Caco-2 (cell line): ENCODE measurements around the gene TAAR6. TPM values are rescaled to one million over a fixed set of nuclear protein-coding genes. Genes with fewer than 3 reads are reported as not detected.

Experiments used
- Bru-seq: library from RNA; stranded (reverse); fragments of 400-500 nt; gene quantifications from one replicate; lab custom pipeline; 2021; lab: Mats Ljungman, UMichigan
- BruChase-seq, 2 experiments: library from RNA; stranded (reverse); fragments of 400-500 nt; gene quantifications; one replicate each; lab custom pipeline; 2021; lab: Mats Ljungman, UMichigan
- BruUV-seq: library from RNA; stranded (reverse); fragments of 400-500 nt; replicated peaks from 2 replicates; lab custom pipeline; 2021; lab: Mats Ljungman, UMichigan
- CTCF ChIA-PET: fragments of 300-600 bp; sonication (Branson Sonifier 250); formaldehyde crosslinking; loops from one replicate; lab custom pipeline; 2022; ENCODE audit warnings: antibody characterized with exemption; lab: Charles Lee
- POLR2A ChIA-PET: fragments of 300-600 bp; sonication (Branson Sonifier 250); formaldehyde crosslinking; loops from one replicate; lab custom pipeline; 2022; ENCODE audit warnings: antibody characterized with exemption; lab: Charles Lee
- DNase-seq, 2 experiments: peaks; one replicate each; pipeline versions ENCODE4 v3.0.0 to v3.0.0-alpha.2; 2020 to 2022
- H3K27me3 ChIP-seq: replicated peaks from 2 replicates; pipeline ENCODE4 v1.6.0; 2011; ENCODE audit warnings: low read length; ENCODE audit not compliant: control insufficient read depth, insufficient read depth
- H3K36me3 ChIP-seq: 2 replicates; pipeline ENCODE4 v1.5.1; 2011; ENCODE audit warnings: low read length; ENCODE audit not compliant: control insufficient read depth, insufficient read depth
- H3K4me1 ChIP-seq: fragments of 250-450 bp; sonication (Bioruptor Pico); 2 replicates; pipeline ENCODE4 v1.5.1; 2020; ENCODE audit warnings: mild to moderate bottlenecking
- H3K4me3 ChIP-seq: 2 replicates; pipeline ENCODE4 v1.5.1; 2011; ENCODE audit warnings: low read depth, mild to moderate bottlenecking, control low read depth, low read length
- H3K9me3 ChIP-seq: fragments of 250-450 bp; sonication (Bioruptor Pico); 2 replicates; pipeline ENCODE4 v1.5.1; 2020; ENCODE audit warnings: mild to moderate bottlenecking, moderate library complexity
- H3K27ac Mint-ChIP-seq: one replicate; pipeline ENCODE4 v1.8.0; 2022; ENCODE audit warnings: mixed read lengths; ENCODE audit not compliant: unreplicated experiment
- H3K27me3 Mint-ChIP-seq: one replicate; pipeline ENCODE4 v1.8.0; 2022; ENCODE audit warnings: mixed read lengths; ENCODE audit not compliant: insufficient read depth, unreplicated experiment
- H3K36me3 Mint-ChIP-seq: one replicate; pipeline ENCODE4 v1.8.0; 2022; ENCODE audit warnings: mild to moderate bottlenecking, mixed read lengths; ENCODE audit not compliant: insufficient read depth, unreplicated experiment
- H3K4me1 Mint-ChIP-seq: one replicate; pipeline ENCODE4 v1.8.0; 2022; ENCODE audit warnings: low read depth, mixed read lengths; ENCODE audit not compliant: unreplicated experiment
- H3K4me3 Mint-ChIP-seq: one replicate; pipeline ENCODE4 v1.8.0; 2022; ENCODE audit warnings: mild to moderate bottlenecking, moderate library complexity, mixed read lengths; ENCODE audit not compliant: unreplicated experiment
- H3K9me3 Mint-ChIP-seq: one replicate; pipeline ENCODE4 v1.8.0; 2022; ENCODE audit warnings: mixed read lengths; ENCODE audit not compliant: unreplicated experiment
- intact Hi-C: fragments of 100-400 bp; cut with micrococcal nuclease; formaldehyde crosslinking; loops from one replicate; pipeline ENCODE4 v1.10.0; 2022; ENCODE audit not compliant: unreplicated experiment
- long read RNA-seq: library from polyadenylated mRNA; stranded (forward); transcript quantifications from one replicate; pipeline ENCODE4 v2.0.0, GENCODE V29; 2022
- total RNA-seq: library from RNA; stranded (reverse); gene quantifications from 2 replicates; pipeline ENCODE4 v1.2.3, GENCODE V29; 2022
- TF ChIP-seq, protein P1 (sequence below), 2 experiments: fragments of 200-600 bp in 1 of 2; IDR thresholded peaks; 1 replicate in 1 of 2; 2 replicates in 1 of 2; pipeline versions ENCODE4 v1.5.1 to v1.8.0; 2011 to 2022; ENCODE audit warnings: antibody characterized with exemption in 1 of 2, control low read depth in 1 of 2, inconsistent platforms in 1 of 2, low read depth in 1 of 2, low read length in 1 of 2, mild to moderate bottlenecking in 1 of 2, moderate library complexity in 1 of 2; ENCODE audit not compliant: insufficient read depth in 1 of 2, severe bottlenecking in 1 of 2, unreplicated experiment in 1 of 2

Gene TAAR6, protein sequence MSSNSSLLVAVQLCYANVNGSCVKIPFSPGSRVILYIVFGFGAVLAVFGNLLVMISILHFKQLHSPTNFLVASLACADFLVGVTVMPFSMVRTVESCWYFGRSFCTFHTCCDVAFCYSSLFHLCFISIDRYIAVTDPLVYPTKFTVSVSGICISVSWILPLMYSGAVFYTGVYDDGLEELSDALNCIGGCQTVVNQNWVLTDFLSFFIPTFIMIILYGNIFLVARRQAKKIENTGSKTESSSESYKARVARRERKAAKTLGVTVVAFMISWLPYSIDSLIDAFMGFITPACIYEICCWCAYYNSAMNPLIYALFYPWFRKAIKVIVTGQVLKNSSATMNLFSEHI
- total RNA-seq (not detected in 2 replicates), Bru-seq, nascent RNA (not detected), BruChase-seq, experiment 1, labeled RNA remaining after a 2-hour chase (not detected), BruChase-seq, experiment 2, labeled RNA remaining after a 6-hour chase (not detected)
- long read RNA-seq = 0 reads

DNA sequence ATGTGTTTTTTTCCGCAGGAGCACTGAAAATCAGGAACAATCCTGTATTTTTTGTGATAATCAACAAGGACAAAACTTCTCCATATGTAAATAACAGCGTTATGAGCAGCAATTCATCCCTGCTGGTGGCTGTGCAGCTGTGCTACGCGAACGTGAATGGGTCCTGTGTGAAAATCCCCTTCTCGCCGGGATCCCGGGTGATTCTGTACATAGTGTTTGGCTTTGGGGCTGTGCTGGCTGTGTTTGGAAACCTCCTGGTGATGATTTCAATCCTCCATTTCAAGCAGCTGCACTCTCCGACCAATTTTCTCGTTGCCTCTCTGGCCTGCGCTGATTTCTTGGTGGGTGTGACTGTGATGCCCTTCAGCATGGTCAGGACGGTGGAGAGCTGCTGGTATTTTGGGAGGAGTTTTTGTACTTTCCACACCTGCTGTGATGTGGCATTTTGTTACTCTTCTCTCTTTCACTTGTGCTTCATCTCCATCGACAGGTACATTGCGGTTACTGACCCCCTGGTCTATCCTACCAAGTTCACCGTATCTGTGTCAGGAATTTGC, at the start of gene TAAR6:
Gene TAAR6 (plus strand): TSS at position 102 of the 557 bp plus-strand sequence. CDS start 0 bp downstream, at position 102.
- Mint-ChIP-seq H3K9me3 (no peaks in the 10 kb centered on the region), H3K36me3 (no peaks in the 10 kb centered on the region), H3K4me1 (peaks cover 5% of the 10 kb centered on the region), H3K27ac (no peak within 1 kb of the TSS), H3K27me3 (peaks cover 5% of the 10 kb centered on the region), H3K4me3 (no peak within 1 kb of the TSS)
- no peak within 1 kb of the TSS for H3K4me3 ChIP-seq
- no peaks in the 10 kb centered on the region for H3K27me3 ChIP-seq
- CTCF ChIA-PET = no interaction called here
- peaks cover 3% of the 10 kb centered on the region; the same call in 1 of the 2 replicates for H3K4me1 ChIP-seq
- intact Hi-C loops = no loop called here
- POLR2A ChIA-PET = no interaction called here
- no peaks in the 10 kb centered on the region for H3K9me3 ChIP-seq
- TF ChIP-seq, protein P1, sequence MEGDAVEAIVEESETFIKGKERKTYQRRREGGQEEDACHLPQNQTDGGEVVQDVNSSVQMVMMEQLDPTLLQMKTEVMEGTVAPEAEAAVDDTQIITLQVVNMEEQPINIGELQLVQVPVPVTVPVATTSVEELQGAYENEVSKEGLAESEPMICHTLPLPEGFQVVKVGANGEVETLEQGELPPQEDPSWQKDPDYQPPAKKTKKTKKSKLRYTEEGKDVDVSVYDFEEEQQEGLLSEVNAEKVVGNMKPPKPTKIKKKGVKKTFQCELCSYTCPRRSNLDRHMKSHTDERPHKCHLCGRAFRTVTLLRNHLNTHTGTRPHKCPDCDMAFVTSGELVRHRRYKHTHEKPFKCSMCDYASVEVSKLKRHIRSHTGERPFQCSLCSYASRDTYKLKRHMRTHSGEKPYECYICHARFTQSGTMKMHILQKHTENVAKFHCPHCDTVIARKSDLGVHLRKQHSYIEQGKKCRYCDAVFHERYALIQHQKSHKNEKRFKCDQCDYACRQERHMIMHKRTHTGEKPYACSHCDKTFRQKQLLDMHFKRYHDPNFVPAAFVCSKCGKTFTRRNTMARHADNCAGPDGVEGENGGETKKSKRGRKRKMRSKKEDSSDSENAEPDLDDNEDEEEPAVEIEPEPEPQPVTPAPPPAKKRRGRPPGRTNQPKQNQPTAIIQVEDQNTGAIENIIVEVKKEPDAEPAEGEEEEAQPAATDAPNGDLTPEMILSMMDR (IDR thresholded peaks at IDR 0.05; ENCODE audit: insufficient read depth in 1 of 2, low read depth in 1 of 2, low read length in 1 of 2, severe bottlenecking in 1 of 2, unreplicated experiment in 1 of 2) = no peak
- BruUV-seq = no TSS peak
- no peak for DNase-seq
- no peaks in the 10 kb centered on the region for H3K36me3 ChIP-seq

GRCh38 chr6:132520953-132521352, 49.2 kb upstream of the TAAR6 start:
- H3K27ac Mint-ChIP-seq = no peak overlapping the region
- Histone ChIP-seq H3K27me3 (no peaks in the 10 kb centered on the region), H3K36me3 (no peaks in the 10 kb centered on the region), H3K4me1 (no peaks in the 10 kb centered on the region), H3K9me3 (no peaks in the 10 kb centered on the region), H3K4me3 (no peak overlapping the region)
- TF ChIP-seq, protein P1 (IDR thresholded peaks at IDR 0.05; ENCODE audit: insufficient read depth in 1 of 2, low read depth in 1 of 2, low read length in 1 of 2, severe bottlenecking in 1 of 2, unreplicated experiment in 1 of 2) = no peak
- no peaks in the 10 kb centered on the region for H3K4me1 Mint-ChIP-seq
- CTCF ChIA-PET = interaction anchor here (1.3 kb wide), 1 partner anchor 10 kb away, joined by 3 read pairs; no protein-coding TSS in a partner anchor
- H3K9me3 Mint-ChIP-seq = no peaks in the 10 kb centered on the region
- peaks cover 3% of the 10 kb centered on the region for H3K27me3 Mint-ChIP-seq
- no TSS peak for BruUV-seq
- no peak overlapping the region for H3K4me3 Mint-ChIP-seq
- POLR2A ChIA-PET = no interaction called here
- H3K36me3 Mint-ChIP-seq = no peaks in the 10 kb centered on the region
- intact Hi-C loops = no loop called here
- no peak for DNase-seq

- H3K4me3 Mint-ChIP-seq = no peak overlapping the region
- no TSS peak for BruUV-seq
- Histone ChIP-seq H3K4me3 (no peak overlapping the region), H3K9me3 (no peaks in the 10 kb centered on the region), H3K4me1 (no peaks in the 10 kb centered on the region), H3K27me3 (no peaks in the 10 kb centered on the region), H3K36me3 (no peaks in the 10 kb centered on the region)
- H3K27me3 Mint-ChIP-seq = peaks cover 3% of the 10 kb centered on the region
- H3K36me3 Mint-ChIP-seq = no peaks in the 10 kb centered on the region
- no peaks in the 10 kb centered on the region for H3K4me1 Mint-ChIP-seq
- TF ChIP-seq, protein P1 (IDR thresholded peaks at IDR 0.05; ENCODE audit: insufficient read depth in 1 of 2, low read depth in 1 of 2, low read length in 1 of 2, severe bottlenecking in 1 of 2, unreplicated experiment in 1 of 2) = no peak
- ChIA-PET CTCF (interaction anchor here (0.8 kb wide), 1 partner anchor 12 kb away, joined by 3 read pairs; no protein-coding TSS in a partner anchor), POLR2A (no interaction called here)
- no peak overlapping the region for H3K27ac Mint-ChIP-seq
- H3K9me3 Mint-ChIP-seq = no peaks in the 10 kb centered on the region
- DNase-seq = no peak
- intact Hi-C loops = no loop called here
Observed at GRCh38 chr6:132524646-132525045, 45.5 kb upstream of the TAAR6 start.
